Activated effector memory CD4-positive, alpha-beta T cell treated with Interleukin-2 at 50 U/mL for 16 hours (primary cell): ENCODE measurements around the gene C5.
"Not testable (repeated sequence)": the region's sequence is repeated elsewhere in the genome, so short reads cannot be mapped to it uniquely, and the experiment has no call there.

Source experiments
- DNase-seq: peaks from one replicate; pipeline ENCODE4 v3.0.0-alpha.2; 2020

Gene C5

GRCh38 chr9:121050128-121050988, at the start of gene C5:
Gene C5 (minus strand): TSS chr9:121050275. CDS start chr9:121050246, 29 bp downstream.
- DNase-seq, result no peak

GRCh38 chr9:121098567-121099198, 48.6 kb upstream of the C5 start:
- no peak for DNase-seq

GRCh38 chr9:121095057-121095456, 45.0 kb upstream of the C5 start:
- no peak for DNase-seq

GRCh38 chr9:121090743-121091142, 40.7 kb upstream of the C5 start:
- not testable (repeated sequence) for DNase-seq

- no peak for DNase-seq
These were observed 38.5 kb upstream of the C5 start for GRCh38 chr9:121088576-121088975.

- no peak for DNase-seq
These were observed 35.6 kb upstream of the C5 start for GRCh38 chr9:121085661-121086060.

- no peak for DNase-seq
These were observed 32.0 kb upstream of the C5 start for GRCh38 chr9:121082075-121082474.

- DNase-seq, result no peak
These were observed 25.4 kb upstream of the C5 start for GRCh38 chr9:121075251-121076036.

GRCh38 chr9:121074370-121075250, 24.5 kb upstream of the C5 start, which contains the start of gene CNTRL:
Gene CNTRL (plus strand): TSS chr9:121074955. CDS start chr9:121088327, 13,372 bp downstream.
- DNase-seq, result peak; percentile 76

GRCh38 chr9:121073038-121073437, 23.0 kb upstream of the C5 start:
- DNase-seq, result no peak

- DNase-seq, result peak; percentile 19
These were observed 21.8 kb upstream of the C5 start for GRCh38 chr9:121071756-121072421.

- no peak for DNase-seq
These were observed 21.3 kb upstream of the C5 start for GRCh38 chr9:121071370-121071755.

GRCh38 chr9:121069396-121069795, 19.3 kb upstream of the C5 start:
- DNase-seq, result no peak

GRCh38 chr9:121067640-121068039, 17.6 kb upstream of the C5 start:
- DNase-seq, result no peak

- DNase-seq, result no peak
These were observed 16.8 kb upstream of the C5 start for GRCh38 chr9:121066850-121067249.

GRCh38 chr9:121059998-121060636, 10.0 kb upstream of the C5 start:
- DNase-seq, result no peak

GRCh38 chr9:121059513-121059912, 9.4 kb upstream of the C5 start:
- no peak for DNase-seq

- no peak for DNase-seq
These were observed 7.7 kb upstream of the C5 start for GRCh38 chr9:121057821-121058220.

- DNase-seq, result no peak
These were observed 5.6 kb upstream of the C5 start for GRCh38 chr9:121055642-121056143.

GRCh38 chr9:121053544-121053943, 3.5 kb upstream of the C5 start:
- DNase-seq, result no peak

- DNase-seq, result no peak
These were observed 1.5 kb downstream of the C5 start for GRCh38 chr9:121048618-121049017.
